GM18505 (cell line): ENCODE data around the gene OBP2B.
"Not testable (repeated sequence)": the region's sequence is repeated elsewhere in the genome, so short reads cannot be mapped to it uniquely, and the experiment has no call there.

Experiments
- ATAC-seq: cut with Tn5 transposase; IDR thresholded peaks from one replicate; pipeline ENCODE4 v1.9.1; 2021; ENCODE audit not compliant: unreplicated experiment
- POLR2A ChIP-seq: IDR thresholded peaks from 4 replicates; pipeline ENCODE4 v1.6.1; 2011; ENCODE audit warnings: borderline replicate concordance; ENCODE audit not compliant: insufficient read depth, insufficient read length; ENCODE audit errors: extremely low read depth

The OBP2B gene

DNA sequence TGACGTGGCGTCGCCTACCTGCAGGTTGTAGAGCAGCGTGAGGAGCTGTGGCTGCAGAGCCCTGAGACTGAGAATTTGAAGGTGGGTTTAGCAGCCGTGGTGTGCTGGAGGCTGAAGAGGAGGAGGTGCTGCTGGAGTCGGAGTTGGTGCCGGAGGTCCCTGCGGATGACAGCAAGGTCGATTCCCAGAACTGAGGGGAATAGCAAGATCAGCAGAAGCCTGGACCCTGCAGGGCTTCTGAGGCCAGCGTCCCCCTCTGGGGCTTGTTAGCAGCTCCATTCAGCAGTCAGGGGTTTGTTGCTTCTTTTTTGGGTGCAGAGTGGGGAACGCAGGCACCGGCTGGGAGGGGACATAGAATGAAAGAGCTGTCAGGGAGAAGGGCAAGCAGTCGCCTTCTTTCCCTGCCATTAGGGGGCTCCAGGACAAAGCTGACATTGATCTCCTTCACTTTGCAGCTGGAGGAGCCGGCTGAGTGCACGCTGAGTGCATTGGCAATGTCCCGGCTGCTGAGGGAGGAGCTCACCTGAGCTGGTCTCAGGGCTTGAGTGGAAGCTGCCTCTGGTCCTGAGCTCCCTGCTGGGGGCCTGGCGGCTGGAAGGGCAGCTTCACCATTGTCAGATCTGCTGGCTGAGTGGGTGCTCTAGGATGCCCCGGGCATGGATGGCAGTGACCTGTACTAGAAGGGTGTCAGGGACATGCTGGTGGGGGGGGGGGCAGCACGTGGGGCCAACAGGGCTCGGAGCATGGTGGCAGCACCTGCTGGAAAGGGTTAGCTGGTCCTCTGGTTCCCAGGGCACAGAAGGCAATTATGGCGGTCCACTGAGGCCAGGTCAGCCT lies 20.8 kb downstream of the OBP2B start:
- no peak for ATAC-seq
- no peak for TF ChIP-seq POLR2A

DNA sequence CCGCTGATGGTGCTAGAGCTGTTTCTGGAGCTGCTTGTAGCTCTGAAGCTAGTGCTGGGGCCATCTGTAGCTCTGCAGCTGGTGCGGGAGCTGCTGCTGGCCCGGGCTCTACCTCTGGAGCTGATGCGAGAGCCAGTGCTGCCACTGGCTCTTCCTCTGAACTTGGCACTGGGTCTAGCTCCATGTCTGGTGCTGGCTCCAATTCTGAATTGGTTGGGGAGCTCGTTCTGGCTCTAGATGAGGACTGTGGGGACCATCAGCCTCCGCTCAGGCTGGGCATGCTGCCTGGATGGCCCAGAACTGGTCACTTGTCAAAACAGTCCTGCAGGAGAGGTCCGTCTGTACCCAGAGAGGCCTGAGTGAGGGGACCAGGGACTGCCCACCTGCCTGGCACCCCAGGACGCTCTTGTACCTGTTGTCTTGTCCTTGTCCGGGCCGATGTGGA lies 21.5 kb downstream of the OBP2B start:
- TF ChIP-seq POLR2A = no peak
- ATAC-seq = no peak

DNA sequence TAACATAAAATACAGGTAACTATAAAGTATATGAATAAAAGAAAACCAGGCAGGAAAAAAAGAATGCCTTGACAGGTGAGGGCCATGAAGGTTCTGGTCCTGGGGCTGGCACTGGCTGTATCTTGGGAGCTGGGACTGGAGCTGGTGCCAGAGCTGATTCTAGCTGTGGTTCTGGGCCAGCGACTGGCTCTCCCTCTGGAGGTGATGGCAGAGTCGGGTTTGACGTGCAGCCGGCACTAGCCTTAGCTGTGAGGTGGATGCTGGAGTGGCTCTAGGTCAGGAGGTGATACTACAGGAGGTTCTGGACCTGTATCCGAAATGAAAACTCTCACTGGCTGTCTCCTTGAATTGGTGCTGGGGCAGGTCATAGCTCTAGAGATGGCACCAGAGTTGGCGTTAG lies 22.3 kb downstream of the OBP2B start:
- no peak for ATAC-seq
- no peak for TF ChIP-seq POLR2A

DNA sequence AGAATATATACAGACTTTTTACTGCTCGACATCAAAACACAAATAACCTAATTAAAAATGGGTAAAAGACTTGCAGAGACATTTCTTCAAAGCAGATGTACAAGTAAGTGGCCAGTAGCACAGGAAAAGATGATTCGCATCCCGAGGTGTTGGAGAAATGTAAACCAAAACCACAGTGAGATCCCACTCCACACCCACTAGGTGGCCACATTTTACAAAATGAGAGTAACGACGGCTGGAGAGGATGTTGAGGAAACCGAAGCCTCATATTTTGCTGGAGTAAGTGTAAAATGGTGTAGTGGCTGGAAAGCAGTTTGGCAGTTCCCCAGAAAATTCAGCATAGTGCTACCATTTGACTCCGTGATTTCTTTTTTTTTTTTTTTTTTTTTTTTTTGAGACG lies 24.1 kb downstream of the OBP2B start:
- TF ChIP-seq POLR2A = no peak
- no peak for ATAC-seq

DNA sequence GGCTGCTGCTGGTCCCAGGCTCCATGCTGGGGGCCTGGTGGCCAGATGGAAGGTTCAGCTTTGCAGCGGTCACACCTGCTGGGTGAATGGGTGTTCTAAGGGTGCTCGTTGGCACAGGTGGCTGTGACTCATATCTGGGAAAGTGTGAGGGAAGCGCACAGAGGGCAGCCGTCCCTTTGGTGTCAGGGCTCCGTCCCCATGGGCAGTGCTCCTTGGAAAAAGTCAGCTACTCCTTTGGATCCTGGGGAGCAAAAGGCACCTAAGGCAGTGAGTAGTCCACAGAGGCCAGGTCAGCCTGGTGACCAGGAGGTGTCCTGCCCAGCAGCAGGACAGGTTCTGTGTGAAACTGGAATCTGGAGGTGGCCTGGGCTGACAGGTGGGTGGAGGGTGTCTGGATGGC lies 26.9 kb downstream of the OBP2B start:
- no peak for TF ChIP-seq POLR2A
- no peak for ATAC-seq

DNA sequence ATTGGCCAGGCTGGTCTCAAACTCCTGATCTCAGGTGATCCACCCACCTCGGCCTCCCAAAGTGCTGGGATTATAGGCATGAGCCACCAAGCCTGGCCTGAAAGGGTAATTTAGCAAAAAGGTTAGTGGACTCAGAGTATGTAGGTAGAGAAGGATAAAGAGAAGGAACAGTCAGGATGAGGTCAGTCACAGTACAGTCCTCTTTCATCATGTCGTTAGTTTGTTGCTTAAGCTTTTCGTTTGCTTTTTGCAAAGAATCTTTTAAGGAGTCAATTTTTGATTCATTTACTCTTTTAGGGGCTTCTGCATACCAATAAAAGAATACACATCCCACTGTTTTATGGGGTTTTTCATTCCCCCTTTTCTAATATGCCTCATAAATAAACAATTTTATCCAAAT lies 27.5 kb downstream of the OBP2B start:
- ATAC-seq = no peak
- no peak for TF ChIP-seq POLR2A

DNA sequence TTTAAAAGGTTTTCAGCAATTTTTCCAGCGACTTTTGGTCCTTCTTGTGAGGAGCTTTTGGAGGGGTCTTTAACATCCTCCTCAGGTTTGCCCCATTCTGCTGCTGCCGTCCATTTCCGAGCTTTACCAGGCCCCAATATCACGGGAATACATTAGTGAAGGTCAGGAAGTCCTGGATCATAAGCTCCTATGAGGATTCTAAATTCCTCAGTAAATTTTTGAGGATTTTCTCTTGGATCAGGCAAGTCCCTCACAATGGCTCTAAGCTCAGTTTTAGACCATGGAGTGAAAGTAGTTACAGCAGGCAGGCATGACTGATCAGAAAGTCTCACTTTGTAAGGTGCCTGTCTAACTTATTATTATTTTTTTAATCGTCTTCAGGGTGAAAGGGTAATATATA lies 28.1 kb downstream of the OBP2B start:
- ATAC-seq = no peak
- no peak for TF ChIP-seq POLR2A

DNA sequence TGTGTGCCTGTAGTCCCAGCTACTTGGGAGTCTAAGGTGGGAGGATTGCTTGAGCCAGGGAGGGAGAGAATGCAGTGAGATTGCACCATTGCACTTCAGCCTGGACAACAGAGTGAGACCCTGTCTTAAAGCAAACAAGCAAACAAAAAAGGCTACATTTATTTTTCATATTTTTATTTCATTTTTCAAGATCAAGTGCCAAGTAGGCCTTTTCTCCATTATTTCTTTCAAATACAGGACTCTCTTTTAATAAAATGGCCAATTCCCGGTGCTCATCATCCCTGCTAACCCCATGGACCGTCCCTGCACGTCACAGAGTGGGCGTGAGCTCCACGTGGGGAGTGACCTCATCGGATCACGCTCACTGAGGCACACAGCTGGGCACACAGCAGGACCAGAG lies 36.0 kb downstream of the OBP2B start:
- TF ChIP-seq POLR2A = no peak
- no peak for ATAC-seq

DNA sequence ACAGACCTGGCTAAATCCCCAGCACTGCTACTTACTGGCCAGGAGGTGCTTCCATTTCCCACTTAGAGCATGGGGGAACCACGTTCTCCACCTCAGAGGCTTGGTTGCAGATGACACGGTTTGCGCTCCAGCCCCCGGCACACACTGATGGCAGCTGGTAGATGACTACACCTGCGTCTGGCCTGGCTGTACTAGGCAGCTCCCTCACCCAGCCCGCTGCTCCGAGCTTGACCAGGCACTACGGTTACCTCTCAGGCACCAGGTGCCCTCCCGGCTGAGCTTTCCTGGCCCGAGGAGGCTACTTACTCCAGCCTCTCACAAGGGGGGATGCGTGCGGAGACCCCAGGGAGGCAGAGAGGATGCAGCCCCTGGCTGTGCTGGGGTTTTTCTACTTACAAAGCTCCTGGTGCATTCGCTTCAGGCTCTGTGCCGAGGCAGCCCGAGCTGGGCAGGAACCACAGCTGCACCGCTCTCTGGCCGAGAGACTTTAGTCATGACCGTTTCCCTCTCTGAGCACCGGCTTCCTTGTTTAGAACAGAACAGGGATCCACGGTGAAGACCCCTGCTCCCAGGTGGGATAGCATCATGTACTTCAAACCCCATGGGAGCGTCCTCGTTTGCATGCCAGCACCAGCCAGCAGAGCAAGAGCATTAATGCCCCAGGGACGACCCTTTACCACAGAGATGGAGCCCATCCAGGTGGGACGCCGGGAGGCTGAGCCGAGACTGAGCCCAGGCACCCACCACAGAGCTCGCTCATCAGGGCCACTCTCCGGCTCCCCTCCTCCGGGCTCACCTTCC lies 37.7 kb downstream of the OBP2B start:
- no peak for ATAC-seq
- no peak for TF ChIP-seq POLR2A

DNA sequence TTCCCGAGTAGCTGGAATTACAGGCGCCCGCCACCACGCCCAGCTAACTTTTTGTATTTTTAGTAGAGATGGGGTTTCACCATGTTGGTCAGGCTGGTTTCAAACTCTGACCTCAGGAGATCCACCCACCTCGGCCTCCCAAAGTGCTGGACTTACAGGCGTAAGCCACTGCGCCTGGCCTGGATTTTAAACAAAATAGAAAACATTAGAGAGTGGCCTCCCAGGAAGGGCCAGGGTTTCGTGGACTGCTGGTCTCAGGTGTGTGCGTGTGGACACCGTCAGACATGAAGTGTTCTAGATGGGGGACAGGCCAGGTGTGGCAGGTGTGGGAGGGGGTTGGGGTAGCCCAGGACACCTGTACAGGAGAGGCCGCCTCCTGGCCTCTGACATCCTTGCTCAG lies 38.3 kb downstream of the OBP2B start:
- no peak for ATAC-seq
- no peak for TF ChIP-seq POLR2A

DNA sequence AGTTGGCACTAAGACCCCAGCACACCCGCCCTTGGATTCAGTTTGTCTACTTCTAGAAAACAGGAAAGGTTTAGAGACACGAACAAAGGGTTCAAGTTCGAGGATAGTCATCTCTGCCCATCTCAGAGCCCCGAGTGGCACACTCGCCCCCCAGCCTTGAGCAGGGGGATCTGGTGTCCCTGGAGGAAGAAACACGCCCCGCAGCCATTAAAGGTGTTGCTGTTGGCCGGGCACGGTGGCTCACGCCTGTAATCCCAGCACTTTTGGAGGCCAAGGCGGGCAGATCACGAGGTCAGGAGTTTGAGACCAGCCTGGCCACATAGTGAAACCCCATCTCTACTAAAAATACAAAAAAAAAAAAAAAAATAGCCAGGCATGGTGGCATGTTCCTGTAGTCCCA lies 39.4 kb downstream of the OBP2B start:
- ATAC-seq = not testable (repeated sequence)

DNA sequence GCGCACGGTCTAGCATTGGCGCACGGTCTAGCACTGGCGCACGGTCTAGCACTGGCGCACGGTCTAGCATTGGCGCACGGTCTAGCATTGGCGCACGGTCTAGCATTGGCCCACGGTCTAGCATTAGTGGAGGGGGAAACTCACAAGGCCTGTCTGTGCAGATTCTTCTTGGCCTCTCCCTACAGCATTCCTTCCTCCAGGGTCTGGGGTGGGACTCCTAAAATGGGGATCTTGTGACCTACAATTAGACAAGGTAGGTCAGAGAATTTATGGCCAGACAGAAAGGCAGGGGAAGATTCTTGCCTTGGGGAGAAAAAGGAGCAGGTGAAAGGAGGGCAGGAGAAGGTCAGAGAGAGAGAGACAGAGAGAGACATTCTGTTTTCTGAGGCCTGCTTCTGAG lies 39.9 kb downstream of the OBP2B start:
- no peak for ATAC-seq
- TF ChIP-seq POLR2A = no peak

DNA sequence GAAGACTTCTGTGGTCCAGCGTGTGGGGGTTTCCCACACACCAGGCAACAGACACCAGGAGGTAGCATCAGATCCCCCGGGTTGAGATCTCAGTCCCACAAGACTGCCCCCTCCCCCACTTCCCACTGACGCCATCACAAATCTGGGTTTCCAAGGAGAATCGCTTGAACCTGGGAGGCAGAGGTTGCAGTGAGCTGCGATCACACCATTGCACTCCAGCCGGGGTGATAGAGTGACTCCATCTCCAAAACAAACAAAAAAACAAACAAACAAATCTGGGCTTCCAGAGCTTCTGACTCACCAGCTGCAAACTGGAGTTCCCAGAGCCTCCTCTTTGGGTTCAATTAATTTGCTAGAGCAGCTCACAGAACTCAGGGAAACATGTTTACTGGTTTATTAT lies 40.6 kb downstream of the OBP2B start:
- no peak for TF ChIP-seq POLR2A

DNA sequence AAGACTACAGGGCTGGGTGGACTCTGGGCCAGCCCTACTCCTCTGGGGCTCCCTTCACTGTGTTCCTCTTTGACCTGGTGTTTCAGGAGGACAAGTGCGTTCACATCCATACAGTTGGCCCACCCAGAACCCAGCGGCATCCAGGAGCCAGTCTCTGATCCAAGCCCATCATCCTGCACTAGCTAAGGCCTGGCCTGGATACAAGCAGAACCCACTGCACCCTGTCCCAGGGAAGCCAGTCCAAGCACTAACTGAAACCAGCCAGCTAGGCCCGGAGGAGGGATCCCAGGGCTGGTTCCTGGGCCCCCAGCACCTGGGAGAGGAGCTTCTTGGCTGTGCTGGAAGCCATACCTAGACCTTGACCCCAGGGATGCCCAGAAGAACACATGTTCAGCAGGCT lies 41.3 kb downstream of the OBP2B start:
- ATAC-seq = no peak
- no peak for TF ChIP-seq POLR2A

More for the DNA sequence above, 40.6 kb downstream of the OBP2B start:
- ATAC-seq = no peak
